ENCODE data around the gene GLRA1. TPM values are rescaled to one million over a fixed set of nuclear protein-coding genes. Genes with fewer than 3 reads are reported as not detected.

Gene GLRA1
- not detected in 2 replicates for total RNA-seq (2014; rRNA removed; shearing (Covaris generic))
- polyA plus RNA-seq (2015; cell fraction: cytosol; rRNA removed): not detected in 2 replicates
- polyA plus RNA-seq (2015; cell fraction: nucleus; rRNA removed): not detected in 2 replicates

DNA sequence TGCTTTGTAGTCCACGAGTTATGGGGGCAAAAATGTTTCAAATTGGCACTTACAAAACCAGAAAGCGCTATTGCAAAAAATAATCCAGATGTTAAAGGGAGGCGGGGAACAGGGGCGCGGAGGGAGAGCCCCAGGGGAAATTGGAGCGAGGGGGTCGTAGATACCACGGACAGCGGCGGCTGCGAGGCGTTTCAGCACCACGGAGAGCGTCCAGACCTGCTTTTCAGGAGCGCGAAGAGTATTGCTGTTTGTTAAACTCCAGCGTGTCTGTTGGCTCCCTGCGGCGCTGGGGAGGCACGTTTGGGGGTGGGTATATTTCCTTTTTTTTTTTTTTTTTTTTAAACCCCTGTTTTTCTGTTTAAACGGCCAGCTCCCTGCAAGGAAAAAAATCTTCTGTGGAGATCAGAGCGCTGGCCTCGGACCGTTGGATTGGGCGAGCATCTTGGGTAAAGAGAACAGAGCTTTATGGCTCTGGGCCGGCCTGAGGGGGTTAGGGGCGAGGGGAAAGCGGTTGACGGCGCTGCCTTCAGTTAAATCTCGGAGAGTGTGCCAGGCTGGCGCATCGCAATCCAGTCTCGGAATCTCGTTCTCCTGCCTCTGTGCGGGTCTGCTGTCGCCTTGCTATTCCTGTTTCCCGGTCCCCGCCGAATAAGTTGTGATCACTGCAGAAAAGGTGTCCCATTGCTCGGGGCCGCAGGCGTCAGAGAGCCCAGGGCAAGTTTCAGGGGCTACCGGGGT lies at the start of gene GLRA1:
Gene GLRA1 (minus strand): TSS at position 288 of the 738 bp plus-strand sequence. CDS start 302 bp downstream, outside the sequence.
- in situ Hi-C loops (cut with HindIII; ENCODE audit: low pct_unique_long_range_greater_than_20kb, low sequenced_read_pairs): no loop called here
- DNase-seq (ENCODE audit: low read depth, low spot score): peak; percentile 35

DNA sequence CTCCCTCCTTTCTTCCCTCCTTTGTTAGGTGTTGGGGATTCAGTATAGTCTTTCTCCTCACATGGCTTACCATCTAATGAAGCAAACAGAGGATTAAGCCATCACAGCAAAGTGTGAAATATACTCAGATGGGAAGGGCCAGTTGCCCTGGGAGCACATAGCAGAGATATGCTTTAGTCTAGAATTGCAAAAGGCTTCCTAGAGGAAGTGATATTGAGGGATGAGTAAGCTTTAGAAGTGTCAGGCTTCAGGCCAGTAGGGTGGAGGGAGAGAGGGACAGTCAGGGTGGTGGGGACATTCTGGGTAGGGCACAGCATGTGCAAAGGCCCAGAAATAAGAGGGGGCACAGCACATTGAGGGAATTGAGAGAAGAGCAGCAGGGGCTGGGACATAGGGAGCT lies 46.2 kb upstream of the GLRA1 start:
- no peak for DNase-seq (ENCODE audit: low read depth, low spot score)
- in situ Hi-C loops (cut with HindIII; ENCODE audit: low pct_unique_long_range_greater_than_20kb, low sequenced_read_pairs): no loop called here

DNA sequence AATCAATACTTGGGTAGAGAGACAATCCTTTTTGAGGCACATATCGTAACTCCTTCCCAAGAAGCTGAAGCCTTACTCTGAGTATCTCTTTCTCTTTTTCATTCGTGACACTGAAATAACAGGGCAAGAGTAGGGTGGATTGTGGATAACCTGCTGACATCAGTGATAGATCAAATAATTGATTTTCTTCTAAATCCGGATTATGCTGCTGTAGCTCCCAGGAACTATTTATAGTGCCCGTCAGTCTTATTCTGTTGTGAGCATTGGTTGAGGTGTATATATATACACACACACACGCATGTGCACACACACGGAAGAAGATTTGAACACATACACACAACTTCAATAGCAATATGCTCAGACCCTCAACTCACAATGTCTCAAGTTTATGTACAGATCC lies 43.2 kb upstream of the GLRA1 start:
- in situ Hi-C loops (cut with HindIII; ENCODE audit: low pct_unique_long_range_greater_than_20kb, low sequenced_read_pairs): no loop called here
- no peak for DNase-seq (ENCODE audit: low read depth, low spot score)

DNA sequence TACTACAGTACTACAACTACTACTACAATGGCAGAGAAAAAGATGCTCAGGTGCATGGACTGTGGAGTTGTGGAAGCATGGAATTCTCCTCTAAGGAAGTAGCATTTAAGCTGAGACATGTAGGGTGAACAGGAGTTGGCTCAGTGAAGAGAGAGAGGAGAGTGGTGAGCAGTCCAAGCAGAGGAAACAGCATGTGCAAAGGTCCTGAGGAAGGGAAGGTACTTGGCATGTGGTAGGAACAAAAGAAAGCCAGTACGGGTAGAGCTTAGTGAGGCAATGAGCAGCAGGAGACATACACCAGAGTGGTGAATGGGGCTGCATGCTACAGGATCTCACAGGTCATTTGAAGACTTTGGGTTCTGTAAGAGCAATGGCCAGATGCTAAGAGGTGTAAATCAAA lies 41.4 kb upstream of the GLRA1 start:
- in situ Hi-C loops (cut with HindIII; ENCODE audit: low pct_unique_long_range_greater_than_20kb, low sequenced_read_pairs): no loop called here

DNA sequence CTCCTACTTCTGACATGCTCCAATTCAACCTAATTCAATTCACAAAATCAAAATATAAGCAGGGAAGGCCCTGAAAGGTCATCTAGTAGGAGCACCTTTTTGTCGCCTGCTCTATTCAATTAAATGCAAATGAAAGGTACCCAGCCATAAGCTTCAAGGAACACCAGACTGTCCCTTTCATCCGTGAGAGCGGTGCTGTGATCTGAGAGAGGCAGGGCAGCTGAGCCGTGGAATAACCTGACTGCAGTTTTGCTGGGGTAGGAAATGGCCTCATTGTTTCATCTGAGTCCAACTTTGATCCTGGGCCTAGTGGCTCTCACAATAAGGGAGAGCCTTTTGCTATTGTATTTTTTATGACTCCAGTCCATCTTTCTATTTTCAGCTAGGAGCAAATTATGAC lies 39.8 kb upstream of the GLRA1 start:
- DNase-seq (ENCODE audit: low read depth, low spot score): no peak
- in situ Hi-C loops (cut with HindIII; ENCODE audit: low pct_unique_long_range_greater_than_20kb, low sequenced_read_pairs): no loop called here

More for the DNA sequence above, 41.4 kb upstream of the GLRA1 start:
- DNase-seq (ENCODE audit: low read depth, low spot score): no peak

DNA sequence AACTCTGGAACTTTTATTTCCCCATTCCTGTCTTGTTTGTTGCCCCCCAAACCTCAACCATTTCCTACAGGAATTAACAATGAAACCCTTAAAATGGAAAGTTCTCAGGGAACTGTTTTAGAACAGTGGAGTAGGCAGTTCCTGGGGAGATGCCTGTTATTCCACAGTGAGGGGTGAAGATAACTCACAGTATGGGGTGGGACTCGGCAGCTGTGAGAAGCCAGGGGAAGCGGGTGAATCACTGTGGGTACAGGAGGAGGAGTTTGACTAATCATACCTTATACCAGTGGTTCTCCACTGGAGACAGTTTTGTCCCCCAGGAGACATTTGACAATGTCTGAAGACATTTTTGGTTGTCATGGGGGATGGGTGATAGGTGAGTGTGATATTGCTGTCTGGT lies 36.9 kb upstream of the GLRA1 start:
- no peak for DNase-seq (ENCODE audit: low read depth, low spot score)

DNA sequence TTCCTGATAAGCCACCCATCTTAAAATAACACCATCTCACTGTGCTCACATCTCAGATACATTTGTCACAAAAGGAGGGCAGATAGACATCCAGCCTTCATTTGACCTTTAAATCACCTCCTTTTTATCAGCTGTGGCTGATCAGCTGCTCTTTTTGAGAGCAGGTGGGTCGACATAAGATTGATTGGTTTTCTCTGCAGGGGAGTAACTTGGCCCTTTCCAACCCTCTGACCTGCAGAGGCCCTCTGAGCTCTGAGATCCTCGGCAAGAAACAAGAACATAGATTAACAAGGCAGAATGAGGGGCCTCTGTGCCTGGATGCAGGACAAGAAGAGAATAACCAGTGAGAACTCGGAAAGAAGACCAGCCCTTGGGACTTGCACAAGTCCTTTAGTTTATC lies 33.5 kb upstream of the GLRA1 start:
- DNase-seq (ENCODE audit: low read depth, low spot score): no peak
- in situ Hi-C loops (cut with HindIII; ENCODE audit: low pct_unique_long_range_greater_than_20kb, low sequenced_read_pairs): no loop called here

More for the DNA sequence above, 36.9 kb upstream of the GLRA1 start:
- in situ Hi-C loops (cut with HindIII; ENCODE audit: low pct_unique_long_range_greater_than_20kb, low sequenced_read_pairs): no loop called here

DNA sequence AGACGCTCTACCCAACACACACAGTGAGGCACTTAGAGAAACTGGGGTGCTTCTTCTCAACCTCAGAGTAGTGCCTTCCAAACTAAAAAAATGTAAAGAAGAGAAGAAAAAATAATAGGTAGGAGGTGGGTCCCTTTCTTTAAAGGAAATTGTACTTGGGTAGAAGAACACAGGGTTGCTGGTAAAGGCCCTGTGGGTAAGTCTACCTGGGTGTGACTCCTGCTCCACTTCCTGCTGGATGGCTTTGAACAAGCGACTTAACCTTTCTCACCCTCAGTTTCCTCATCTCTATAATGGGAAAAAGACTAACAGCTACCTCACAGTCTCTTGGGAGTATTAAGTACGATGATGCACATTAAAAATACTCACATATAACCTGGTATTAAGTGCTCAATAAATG lies 32.1 kb upstream of the GLRA1 start:
- no peak for DNase-seq (ENCODE audit: low read depth, low spot score)
- in situ Hi-C loops (cut with HindIII; ENCODE audit: low pct_unique_long_range_greater_than_20kb, low sequenced_read_pairs): no loop called here

DNA sequence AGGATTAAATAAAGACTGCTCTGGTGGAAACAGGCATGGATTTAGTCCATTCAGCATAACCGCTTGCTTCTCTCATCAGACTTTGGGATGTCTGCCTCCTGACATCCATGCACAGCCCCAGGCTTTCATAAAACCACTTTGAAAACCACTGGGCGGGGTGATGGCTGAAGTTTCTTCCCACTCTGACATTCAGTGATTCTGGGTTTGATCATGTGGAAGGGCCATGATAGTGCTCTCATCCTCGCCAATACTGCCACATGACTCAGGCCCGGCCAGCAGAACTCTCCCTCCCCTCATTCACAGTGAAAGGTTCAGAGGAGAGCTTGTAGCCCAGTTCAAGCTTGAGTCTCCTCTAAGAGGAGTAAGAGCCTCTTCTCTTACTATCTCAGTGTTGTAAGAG lies 29.6 kb upstream of the GLRA1 start:
- in situ Hi-C loops (cut with HindIII; ENCODE audit: low pct_unique_long_range_greater_than_20kb, low sequenced_read_pairs): no loop called here
- peak; percentile 60 for DNase-seq (ENCODE audit: low read depth, low spot score)

DNA sequence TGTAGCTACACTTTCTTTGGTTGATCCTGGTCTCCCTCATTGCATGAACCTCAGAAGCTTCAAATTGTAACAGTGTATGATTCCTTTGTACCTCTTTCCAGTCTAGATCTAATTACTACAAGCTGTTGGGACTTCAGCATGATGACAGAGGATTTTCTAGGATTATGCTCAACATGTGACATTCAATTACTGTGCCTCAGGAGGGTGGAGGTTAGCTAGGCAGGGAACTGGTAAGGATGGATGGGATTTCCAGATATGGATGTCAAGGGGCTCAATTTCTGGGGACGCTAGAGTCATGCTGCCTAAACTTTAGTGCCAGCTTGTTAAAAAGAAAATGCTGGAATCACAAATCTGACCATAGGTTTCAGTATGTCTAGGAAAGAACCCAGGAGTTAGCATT lies 29.2 kb upstream of the GLRA1 start:
- in situ Hi-C loops (cut with HindIII; ENCODE audit: low pct_unique_long_range_greater_than_20kb, low sequenced_read_pairs): no loop called here
- no peak for DNase-seq (ENCODE audit: low read depth, low spot score)

DNA sequence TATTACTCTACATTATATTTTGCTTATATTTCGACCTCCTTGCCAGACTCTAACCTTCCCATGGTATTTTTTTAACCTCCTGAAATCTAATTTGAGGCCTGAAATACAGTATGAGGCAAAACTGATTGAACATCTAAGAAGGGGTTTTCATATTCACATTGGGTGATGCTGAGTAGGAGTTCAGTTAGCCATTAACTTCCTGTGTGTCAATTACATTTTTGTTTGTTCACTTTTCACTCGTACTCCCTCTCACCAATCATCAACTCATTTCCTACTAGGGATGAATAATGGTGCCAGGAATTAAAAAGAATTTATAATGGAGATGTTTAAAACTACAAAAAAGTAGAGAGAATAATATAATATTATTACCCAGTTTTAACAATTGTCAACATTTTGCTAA lies 27.6 kb upstream of the GLRA1 start:
- in situ Hi-C loops (cut with HindIII; ENCODE audit: low pct_unique_long_range_greater_than_20kb, low sequenced_read_pairs): no loop called here
- DNase-seq (ENCODE audit: low read depth, low spot score): no peak

DNA sequence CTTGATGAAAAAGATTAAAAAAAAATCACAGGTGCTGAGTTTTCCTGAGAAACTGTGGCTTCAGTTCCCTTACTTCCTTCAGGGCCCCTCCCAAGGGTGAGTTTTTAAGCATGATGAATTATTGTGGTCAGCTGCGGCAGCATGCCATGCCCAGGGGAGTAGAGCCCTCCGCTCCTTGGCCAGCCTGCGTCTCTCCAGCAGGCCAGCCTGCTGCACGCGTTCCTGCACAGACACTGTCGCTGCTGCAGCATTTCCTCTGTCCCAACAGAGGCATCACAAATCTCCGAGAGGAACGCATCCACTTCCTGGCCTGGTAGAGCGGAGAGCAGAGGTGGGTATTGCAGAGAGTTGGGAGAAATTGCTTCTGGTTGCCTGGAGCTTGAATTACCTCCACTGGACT lies 26.1 kb upstream of the GLRA1 start:
- DNase-seq (ENCODE audit: low read depth, low spot score): no peak
- in situ Hi-C loops (cut with HindIII; ENCODE audit: low pct_unique_long_range_greater_than_20kb, low sequenced_read_pairs): no loop called here

DNA sequence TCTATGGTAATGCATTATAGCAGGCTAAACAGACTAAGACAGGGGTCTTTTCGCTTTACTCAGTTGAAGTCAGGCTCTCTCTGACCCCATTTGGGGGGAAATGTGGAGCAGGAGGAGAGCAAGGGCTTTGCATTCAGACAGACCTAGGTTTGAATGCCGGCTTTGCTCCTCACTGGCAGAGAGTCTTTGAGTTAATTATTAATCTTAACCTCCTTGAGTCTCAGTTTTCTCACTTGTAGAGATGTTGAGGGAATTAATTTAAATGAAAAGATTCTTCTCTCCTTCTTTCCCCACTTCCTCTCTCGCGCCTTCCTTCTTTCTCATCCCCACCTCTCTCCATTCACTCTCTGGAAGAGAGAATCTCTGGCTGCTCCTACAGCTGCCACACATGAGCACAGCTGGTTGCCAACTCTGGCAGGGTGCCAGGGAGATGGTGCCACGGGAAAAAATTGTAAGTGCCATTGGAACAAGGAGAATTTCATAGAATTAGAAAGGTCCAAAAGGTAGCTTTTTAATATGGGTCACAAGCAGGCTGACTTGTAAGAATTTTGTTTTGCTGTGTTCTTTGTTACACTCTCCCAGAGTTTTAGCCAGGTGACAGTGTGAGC lies 25.2 kb upstream of the GLRA1 start:
- in situ Hi-C loops (cut with HindIII; ENCODE audit: low pct_unique_long_range_greater_than_20kb, low sequenced_read_pairs): no loop called here
- DNase-seq (ENCODE audit: low read depth, low spot score): no peak

DNA sequence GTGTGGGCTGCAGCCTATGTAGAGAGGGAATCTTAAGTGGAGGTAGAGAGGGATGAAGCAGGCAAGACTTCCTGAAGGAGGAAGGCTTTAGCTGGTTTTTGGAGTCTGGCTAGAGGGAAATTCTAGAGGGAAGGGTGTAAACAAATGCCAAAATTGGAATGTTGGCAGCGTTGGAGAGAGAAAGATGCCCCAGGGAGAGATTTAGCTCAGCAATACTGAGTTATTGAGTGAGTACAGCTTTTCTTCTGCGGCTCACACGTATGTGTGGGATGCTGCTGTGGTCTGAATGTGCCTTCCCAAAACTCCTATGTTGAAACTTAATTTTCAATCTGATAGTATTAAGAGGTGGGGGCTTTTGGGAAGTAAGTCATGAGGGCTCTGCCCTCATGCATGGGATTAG lies 24.5 kb upstream of the GLRA1 start:
- in situ Hi-C loops (cut with HindIII; ENCODE audit: low pct_unique_long_range_greater_than_20kb, low sequenced_read_pairs): no loop called here
- no peak for DNase-seq (ENCODE audit: low read depth, low spot score)

DNA sequence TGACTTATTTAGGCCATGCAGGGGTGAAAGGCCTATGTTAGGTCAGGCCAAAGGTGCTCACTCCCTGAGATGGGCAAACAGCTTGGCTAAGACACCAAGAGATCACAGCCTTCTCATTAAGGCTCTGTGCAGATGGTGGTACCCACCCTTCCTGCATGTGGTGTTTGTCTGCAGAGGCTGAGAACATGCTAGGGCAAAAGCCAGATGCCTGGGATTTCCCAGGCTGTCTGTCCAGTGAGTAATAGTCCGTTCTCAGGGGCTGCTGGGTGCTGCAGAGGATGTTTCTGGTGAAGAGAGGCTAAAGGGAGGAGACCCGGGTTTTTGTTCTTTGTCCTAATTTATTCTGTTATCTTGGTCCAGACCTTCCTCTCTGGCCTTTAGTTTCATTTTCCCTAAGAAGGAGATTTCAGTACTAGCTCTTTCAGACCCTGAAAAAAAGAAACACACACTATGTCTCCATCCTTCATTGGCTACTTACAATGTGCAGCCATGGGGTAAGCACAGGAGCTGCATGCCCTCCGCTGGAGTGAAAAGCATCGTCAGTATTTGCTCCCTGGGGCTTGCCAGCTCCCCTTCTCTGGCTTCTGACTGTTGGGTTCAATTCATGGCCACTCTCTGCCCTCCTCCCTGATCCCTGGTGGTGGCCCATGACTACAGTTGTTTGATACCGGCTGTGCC lies 23.4 kb upstream of the GLRA1 start:
- in situ Hi-C loops (cut with HindIII; ENCODE audit: low pct_unique_long_range_greater_than_20kb, low sequenced_read_pairs): no loop called here
- DNase-seq (ENCODE audit: low read depth, low spot score): no peak

DNA sequence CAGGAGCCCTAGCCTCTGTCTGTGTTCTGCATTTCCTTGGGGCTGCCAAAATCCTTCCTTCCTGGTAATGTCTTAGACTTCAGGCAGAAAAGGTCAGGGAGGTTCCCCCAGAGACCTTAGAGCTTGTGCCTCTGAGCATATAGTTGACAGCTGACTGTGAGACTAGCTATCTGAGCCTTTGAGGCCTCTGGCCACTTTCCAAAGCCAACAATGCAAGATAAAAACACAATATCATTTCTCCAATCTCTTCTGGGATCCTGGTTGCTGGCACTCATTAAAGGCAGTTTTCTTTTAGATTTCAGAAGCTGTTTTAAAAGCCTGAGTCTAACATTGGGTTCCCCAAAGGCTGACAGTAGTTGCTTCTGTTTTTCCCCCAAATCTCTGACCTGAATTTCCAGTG lies 13.2 kb upstream of the GLRA1 start:
- in situ Hi-C loops (cut with HindIII; ENCODE audit: low pct_unique_long_range_greater_than_20kb, low sequenced_read_pairs): no loop called here

DNA sequence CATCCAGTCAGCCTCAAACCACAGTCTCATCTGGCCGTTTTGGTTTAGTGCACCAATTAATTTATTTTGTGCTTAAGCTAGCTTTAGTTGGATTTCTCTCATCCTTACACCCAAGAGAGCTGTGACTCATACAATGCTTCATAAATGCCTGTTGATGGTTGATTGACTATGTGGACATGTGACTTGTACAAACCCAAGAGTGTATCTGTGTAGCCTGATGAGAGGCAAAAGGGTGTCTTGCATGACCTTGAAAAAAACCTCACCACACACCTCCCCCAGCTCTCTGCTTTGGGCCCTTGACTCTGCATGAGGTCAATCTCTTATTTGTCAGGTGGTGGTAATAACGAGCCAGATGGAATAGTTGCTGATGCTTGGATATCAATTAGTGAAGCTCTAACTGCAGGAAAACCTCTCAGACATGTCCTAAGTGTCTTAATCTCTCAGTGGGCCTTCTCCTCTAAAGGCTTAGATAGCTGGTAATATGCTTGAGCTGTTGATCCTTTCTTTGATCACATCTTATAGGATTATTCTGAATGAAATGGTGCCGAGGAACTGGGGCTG lies 10.6 kb upstream of the GLRA1 start:
- in situ Hi-C loops (cut with HindIII; ENCODE audit: low pct_unique_long_range_greater_than_20kb, low sequenced_read_pairs): no loop called here
- no peak for DNase-seq (ENCODE audit: low read depth, low spot score)

More for the DNA sequence above, 13.2 kb upstream of the GLRA1 start:
- peak; percentile 8 for DNase-seq (ENCODE audit: low read depth, low spot score)

DNA sequence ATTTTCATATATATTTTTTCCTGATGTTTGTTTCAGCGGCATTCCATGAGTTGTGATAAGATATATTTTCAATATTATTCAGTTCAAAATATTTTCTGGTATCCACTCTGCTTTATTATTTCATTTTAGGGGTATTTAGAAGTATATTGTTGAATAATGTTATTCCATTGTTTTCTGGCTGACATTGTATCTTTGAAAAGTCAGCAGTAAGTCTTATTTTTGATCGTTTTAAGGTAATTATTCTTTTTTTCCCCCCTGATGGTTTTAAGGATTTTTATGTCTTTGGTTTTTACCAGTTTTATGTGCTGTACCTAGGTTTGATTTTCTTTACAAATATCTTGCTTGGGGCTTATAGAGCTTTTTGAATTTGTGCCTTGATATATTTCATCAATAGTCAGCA lies 6.6 kb upstream of the GLRA1 start:
- in situ Hi-C loops (cut with HindIII; ENCODE audit: low pct_unique_long_range_greater_than_20kb, low sequenced_read_pairs): no loop called here
- no peak for DNase-seq (ENCODE audit: low read depth, low spot score)

All from SK-MEL-5 (cell line).